GM12872 (cell line): ENCODE results near the gene DDI2.

Experiments
- CTCF ChIP-seq: IDR thresholded peaks from 3 replicates; pipeline ENCODE4 v1.5.1; 2011; ENCODE audit warnings: low read depth, mild to moderate bottlenecking, low read length, moderate library complexity; ENCODE audit not compliant: insufficient read depth

Gene DDI2

GRCh38 chr1:15691434-15692032, 74.3 kb downstream of the DDI2 start:
- no peak for TF ChIP-seq CTCF

GRCh38 chr1:15692121-15692682, 74.9 kb downstream of the DDI2 start:
- no peak for TF ChIP-seq CTCF

GRCh38 chr1:15693371-15693770, 76.1 kb downstream of the DDI2 start:
- no peak for TF ChIP-seq CTCF

- no peak for TF ChIP-seq CTCF
These were observed 79.8 kb downstream of the DDI2 start for GRCh38 chr1:15696956-15697521.

- TF ChIP-seq CTCF: no peak
These were observed 80.9 kb downstream of the DDI2 start for GRCh38 chr1:15698201-15698600.

- no peak for TF ChIP-seq CTCF
These were observed 83.2 kb downstream of the DDI2 start for GRCh38 chr1:15700508-15700907.

- no peak for TF ChIP-seq CTCF
These were observed 84.5 kb downstream of the DDI2 start for GRCh38 chr1:15701784-15702183.
